GM18517 (cell line): ENCODE results near the gene CTSZ.
"Not testable (repeated sequence)": the region's sequence is repeated elsewhere in the genome, so short reads cannot be mapped to it uniquely, and the experiment has no call there.

Experiments used
- ATAC-seq: cut with Tn5 transposase; IDR thresholded peaks from one replicate; pipeline ENCODE4 v1.9.1; 2021; ENCODE audit warnings: mild to moderate bottlenecking, moderate library complexity; ENCODE audit not compliant: unreplicated experiment

CTSZ gene

GRCh38 chr20:58982406-58983114 lies 24.5 kb downstream of the CTSZ start:
- ATAC-seq = no peak

GRCh38 chr20:58981628-58982364 lies 25.3 kb downstream of the CTSZ start:
- peak; percentile 20 for ATAC-seq

GRCh38 chr20:58980711-58981627 lies 26.1 kb downstream of the CTSZ start, which contains the start of gene NELFCD:
TSS of gene NELFCD (plus strand) at chr20:58981256. CDS start at chr20:58981310, 54 bp downstream.
- ATAC-seq = peak; percentile 70

GRCh38 chr20:58978351-58979190 lies 28.5 kb downstream of the CTSZ start:
- ATAC-seq = no peak

- no peak for ATAC-seq
Observed at GRCh38 chr20:58976061-58976730, 30.9 kb downstream of the CTSZ start.

- ATAC-seq = no peak
Observed at GRCh38 chr20:58975353-58975752, 31.7 kb downstream of the CTSZ start.

- ATAC-seq = no peak
Observed at GRCh38 chr20:58973866-58974265, 33.2 kb downstream of the CTSZ start.

GRCh38 chr20:58973179-58973578 lies 33.9 kb downstream of the CTSZ start:
- no peak for ATAC-seq

GRCh38 chr20:58971429-58971828 lies 35.6 kb downstream of the CTSZ start:
- no peak for ATAC-seq

- no peak for ATAC-seq
Observed at GRCh38 chr20:58970146-58970545, 36.9 kb downstream of the CTSZ start.

- ATAC-seq = no peak
Observed at GRCh38 chr20:58969439-58969838, 37.6 kb downstream of the CTSZ start.

- no peak for ATAC-seq
Observed at GRCh38 chr20:58967652-58968429, 39.2 kb downstream of the CTSZ start.

GRCh38 chr20:58965270-58966064 lies 41.6 kb downstream of the CTSZ start:
- no peak for ATAC-seq

GRCh38 chr20:58963922-58964321 lies 43.1 kb downstream of the CTSZ start:
- not testable (repeated sequence) for ATAC-seq

- ATAC-seq = no peak
Observed at GRCh38 chr20:58963060-58963584, 43.9 kb downstream of the CTSZ start.

GRCh38 chr20:58959652-58960051 lies 47.4 kb downstream of the CTSZ start:
- no peak for ATAC-seq

- ATAC-seq = no peak
Observed at GRCh38 chr20:58956078-58956477, 51.0 kb downstream of the CTSZ start.

- ATAC-seq = no peak
Observed at GRCh38 chr20:58953050-58953449, 54.0 kb downstream of the CTSZ start.
